Suppressor macrophage treated with lipopolysaccharide for 4 hours (primary cell): ENCODE data around the gene TIAM2.
A peak's percentile ranks its signal among the peaks of the same experiment; 100 is the strongest.
"Not testable (repeated sequence)": the region's sequence is repeated elsewhere in the genome, so short reads cannot be mapped to it uniquely, and the experiment has no call there.

ENCODE experiments used
- DNase-seq: peaks from one replicate; pipeline ENCODE4 v3.0.0-alpha.2; 2020

The TIAM2 gene

DNA sequence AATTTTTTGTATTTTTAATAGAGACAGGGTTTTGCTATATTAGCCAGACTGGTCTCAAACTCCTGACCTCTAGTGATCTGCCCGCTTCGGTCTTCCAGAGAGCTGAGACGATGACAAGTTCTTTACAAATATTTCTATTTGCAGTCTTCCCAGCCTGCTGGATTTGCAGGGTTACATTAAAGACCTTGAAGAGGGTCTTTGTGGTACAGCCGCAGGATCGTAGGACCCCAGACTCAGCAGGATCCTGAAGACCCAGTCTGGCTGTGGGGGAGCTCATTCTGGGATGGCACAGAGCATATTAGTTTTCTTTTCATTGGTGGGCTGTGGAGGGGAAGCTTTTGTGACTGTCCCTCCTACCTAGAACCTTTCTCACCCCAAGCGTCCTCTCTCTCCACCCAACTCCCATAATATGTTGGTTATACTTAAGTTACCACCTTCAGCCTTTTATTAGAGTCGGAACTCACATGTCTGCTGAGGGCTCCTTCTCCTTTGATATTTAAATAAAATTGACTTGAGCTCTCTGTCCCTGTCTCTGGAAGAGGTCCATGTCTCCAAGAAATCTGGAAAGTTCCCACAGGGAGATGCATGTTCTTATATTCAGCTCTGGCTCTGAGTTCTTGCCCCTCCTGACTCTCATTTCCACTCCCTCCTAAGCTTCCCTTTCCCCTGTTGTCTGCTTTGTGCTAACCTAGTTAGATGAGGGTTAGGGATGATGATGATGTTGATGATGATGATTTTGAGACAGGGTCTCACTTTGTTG, 72.0 kb downstream of the TIAM2 start:
- DNase-seq = no peak

DNA sequence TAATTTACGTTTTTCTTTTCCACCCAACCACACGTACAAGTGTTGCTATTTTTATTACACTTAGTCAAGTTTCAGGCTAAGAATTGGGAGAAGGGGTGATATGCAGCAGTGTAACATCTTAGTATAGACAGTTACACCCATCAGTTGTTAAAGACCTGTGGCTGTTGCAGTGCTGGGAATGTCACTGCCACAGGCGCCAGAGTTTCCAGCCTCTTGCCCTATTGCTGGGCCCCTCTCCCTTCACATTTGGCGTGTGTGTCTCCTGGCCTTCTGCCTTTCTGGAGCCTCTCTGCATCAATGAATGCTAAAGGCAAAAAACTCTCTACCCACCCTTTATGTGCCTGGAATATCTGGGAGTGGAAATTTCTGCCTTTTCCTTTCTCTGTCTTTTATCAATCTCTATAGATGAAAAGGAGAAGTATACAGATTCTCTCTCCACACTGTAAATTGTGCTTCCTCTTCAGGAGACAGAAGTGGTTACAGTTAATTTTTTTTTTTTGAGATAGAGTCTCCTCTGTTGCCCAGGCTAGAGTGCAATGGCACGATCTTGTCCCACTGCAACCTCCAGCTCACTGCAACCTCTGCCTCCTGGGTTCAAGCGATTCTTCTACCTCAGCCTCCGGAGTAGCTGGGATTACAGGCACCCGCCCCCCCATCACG, 73.0 kb downstream of the TIAM2 start:
- DNase-seq = peak; percentile 8

DNA sequence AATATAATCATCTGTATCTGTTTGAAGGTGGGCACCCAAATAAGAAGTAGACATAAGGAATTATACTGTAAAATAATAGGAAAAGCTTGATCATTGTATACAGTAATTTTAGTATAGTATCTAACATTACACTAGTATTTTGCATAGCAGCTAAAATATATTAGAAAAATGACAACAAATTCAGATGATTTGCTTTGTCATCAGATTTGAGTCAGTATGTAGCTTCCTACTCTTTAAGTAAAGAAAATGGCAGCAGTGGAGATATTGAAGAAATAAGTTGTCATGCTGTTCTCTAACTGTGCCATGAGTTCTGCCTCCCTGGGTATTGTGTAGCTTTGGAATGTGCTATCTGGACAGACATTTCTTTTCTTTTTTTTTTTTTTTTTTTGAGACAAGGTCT, 74.4 kb downstream of the TIAM2 start:
- DNase-seq = no peak

DNA sequence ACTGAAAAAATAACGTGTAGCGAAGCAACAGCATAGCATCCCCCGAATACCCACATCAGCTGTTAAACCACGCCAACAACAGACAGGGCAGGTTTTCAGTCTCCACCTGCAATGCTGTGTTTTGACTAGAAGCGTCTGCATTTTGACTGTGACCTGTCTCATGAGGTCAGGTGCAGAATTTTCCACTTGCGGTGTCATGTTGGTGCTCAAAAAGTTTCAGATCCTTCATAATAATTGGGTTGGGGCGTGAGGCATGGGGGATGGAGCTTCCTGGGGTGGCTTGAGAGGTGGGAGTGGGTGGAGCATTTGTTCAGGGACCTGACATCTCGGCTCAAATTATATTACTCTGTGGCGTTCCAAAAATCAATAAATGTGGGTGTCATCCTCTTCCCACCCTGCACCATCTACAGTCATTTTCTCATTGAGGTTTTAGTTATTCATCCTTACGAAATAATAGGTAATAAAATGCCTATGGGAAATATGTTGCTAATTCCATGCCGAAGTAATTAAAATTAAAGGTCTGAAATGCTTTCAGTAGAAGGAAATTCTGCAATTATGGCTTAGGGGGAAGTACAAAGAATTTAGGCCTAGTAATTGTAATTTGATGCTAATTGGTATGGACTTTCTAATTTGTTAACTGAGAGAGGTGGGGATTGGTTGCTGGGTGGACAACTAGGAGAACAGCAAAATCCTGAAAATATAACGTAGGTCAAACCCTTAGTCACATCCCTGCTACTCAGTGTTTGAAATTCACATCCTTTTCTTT, 81.0 kb downstream of the TIAM2 start:
- no peak for DNase-seq

DNA sequence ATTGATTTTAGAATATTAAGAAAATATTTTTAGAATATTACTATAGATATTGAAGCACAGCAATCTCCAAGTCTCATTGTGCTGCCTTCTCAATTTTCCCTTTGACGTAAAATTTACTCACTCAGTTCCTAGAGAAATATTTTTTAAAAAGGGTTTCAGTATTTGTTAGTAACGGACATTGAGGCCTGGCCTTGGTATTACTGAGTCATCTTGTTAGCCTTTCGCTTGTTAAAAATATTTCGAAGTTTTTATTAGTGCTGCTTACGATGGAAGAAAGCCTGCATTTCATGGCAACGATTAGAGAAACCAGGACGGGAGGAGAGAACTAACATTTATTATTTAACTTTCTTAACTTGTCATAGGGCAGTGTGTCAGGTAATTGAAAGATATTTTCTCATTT, 82.2 kb downstream of the TIAM2 start:
- DNase-seq = no peak

DNA sequence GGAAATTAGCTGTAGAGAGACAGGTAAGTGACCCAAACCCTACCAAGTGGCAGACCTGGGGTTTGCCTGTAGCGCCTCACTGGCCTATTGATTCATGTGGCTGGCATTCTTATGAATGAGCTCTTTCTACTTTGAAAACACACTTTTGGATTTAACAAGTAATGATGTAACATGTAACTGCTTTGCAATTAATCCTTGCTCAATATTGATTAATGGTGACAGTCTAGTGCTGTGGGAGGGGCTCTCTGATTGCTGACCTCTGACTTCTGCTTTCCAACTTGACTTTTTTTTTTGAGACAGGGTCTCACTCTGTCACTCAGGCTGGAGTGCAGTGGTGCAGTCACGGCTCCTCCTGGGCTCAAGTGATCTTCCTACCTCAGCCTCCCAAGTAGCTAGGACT, 82.7 kb downstream of the TIAM2 start:
- no peak for DNase-seq

DNA sequence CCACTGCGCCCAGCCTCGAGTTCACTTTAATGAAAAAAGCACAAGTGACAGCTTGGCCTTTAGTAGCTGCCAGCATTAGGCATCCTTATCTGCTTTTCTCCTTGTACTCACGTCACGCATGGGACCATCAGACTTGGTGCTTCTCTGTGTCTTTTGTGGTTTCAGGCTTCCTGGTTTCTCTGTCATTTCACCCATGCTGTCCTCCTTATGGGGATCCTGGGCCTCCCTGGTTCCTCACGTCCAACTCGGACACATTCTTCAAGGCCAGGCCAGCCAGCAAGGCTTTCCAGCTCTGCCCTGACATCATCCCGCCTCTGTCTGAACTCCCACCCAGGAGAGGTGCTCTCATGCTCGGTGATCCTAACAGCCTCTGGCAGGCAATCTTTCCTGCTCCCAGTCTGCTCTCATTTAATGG, 83.2 kb downstream of the TIAM2 start:
- DNase-seq = peak; percentile 6

DNA sequence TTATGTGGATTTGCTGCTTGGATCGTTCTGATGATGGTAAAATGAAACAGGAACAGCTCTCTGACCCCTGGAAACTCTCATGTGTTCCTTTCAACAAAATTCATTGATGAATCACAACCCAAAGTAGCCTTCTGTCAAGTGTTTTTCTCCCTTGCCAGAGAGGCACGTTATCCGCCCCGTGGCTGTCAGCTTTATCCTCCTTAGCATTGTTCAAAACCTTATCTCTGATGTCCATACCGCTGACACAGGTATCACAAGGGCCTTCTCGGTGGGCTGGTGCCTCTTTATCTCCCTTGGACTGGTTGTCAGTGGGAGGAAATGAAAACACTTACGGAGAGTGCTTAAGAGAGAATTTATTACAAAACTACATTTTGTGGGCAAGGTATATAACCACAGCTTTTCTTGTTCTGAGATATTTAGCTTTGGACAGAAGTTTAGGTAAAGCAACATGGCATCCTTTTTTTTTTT, 84.9 kb downstream of the TIAM2 start:
- peak; percentile 31 for DNase-seq

DNA sequence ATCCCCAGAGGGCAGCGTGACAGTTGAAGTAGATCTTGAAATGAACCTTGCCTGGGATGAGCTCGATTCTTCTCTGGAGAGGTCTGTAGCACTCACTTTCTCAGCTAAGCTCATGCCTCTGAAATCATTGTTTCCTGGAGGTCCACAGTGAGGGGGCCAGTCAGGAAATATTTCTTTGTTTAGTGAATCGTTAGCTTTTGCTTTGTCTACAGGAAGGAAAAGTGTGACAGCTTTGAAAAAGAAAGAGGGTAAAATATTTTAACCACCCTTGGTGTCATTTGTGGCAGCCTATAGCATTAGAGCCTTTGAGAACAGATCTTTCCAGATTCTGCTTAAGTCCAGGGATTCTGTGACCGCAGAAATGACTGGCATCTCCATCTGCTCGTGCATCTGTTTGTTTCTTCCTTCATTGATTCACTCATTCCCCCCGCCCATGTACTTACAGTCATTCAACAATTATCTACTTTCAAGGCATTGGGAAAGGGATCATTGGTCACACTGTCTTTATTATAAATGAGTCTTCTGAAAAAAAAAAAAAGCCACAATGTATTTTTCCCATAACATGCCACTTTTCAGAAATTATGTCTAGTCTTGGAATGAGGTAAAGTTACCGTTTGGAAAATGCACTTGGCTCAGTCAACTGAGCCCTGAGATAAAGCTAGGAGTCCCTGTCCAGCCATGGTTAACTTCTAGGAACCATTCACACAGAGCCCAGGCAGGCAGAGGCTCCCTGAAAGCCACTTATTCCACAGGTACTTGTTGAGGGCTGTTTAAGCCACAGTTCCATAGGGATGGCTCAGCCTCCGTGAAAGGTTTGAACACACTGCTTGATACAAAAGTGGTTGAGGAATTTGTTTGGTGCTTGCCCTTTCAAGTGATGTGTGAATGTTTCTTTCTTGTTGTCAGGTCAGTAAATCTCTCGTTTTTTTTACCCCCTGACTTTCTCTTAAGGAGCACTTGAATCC, 86.0 kb downstream of the TIAM2 start:
- DNase-seq = no peak

DNA sequence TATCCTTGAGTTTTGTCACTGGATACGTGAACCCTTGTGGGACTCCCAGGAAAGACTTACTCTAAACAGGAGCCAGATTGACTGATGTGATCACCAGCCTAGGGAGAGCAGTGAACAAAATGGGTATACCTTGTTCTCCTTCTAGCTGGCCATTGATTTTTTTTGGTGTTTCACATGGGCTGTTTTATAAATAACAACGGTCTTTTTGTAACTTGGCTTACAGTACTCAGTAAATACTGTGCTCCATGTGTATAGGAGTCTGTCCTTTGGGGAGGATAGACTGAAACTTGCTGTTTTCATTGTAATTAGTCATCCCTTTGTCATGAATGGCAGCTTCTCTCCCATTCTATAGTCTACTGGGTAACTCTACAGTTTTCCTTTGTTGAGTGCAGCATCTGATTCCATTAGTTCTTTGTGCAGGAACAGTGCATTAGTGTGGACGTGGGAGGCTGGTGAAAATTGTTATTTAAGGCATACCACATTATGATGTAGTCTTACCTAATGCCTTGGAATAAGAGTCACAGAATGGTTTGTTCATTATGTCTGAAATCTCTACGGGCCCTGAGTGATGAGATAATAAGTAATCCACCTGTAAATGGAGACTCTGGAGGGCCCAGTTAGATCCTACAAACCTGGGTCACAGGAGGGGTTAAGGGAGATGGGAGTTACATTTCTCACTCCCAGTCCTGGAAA, 89.5 kb downstream of the TIAM2 start:
- no peak for DNase-seq

DNA sequence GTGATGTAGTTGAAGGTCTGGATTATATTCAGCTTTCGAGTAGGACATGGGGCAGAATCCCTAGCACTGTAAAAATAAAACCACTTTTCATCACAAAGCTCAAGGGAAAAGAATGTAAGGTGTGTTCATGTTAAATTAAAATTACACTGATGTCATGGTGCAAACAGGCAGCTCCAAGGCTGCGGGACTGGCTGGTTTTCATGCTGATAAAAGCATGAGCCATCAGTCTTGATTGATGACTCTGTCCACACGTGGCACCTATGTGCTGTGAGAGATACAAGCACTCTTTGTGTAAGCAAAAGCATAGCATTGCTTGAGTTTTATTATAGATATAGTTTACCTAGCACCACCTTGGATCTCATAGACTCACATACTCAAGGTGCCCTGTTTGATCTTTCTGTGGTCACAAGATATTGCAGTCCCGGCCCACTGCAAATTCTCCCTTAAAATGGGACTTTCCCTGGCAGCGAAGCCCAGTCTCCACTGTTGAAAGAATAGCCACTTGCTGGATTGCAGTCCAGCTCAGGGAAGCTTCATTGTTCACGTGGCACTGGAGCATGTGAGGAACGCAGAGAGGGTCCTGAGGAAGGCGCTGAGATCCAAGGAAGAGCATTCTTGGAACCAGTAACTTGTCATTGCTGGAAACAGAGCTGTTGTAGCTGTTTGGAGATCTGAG, 90.6 kb downstream of the TIAM2 start:
- no peak for DNase-seq

DNA sequence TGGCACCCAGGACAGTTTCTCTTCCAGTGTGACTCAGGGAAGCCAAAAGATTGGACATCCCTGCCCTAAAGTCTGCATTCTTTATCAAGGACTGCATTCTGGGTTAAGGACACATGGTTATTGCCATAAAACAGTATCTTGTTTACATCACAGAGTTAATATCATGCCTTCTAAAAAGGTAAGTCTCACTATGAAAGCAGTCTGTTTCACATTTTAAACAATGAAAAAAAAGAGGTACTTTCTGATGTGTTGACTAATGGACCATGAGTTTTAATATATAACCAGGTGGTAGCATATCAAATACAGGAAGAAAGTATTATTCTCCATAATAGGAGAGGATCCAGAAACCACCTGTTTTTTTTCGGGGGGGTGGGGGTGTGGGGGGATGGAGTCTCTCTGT, 93.7 kb downstream of the TIAM2 start:
- no peak for DNase-seq

DNA sequence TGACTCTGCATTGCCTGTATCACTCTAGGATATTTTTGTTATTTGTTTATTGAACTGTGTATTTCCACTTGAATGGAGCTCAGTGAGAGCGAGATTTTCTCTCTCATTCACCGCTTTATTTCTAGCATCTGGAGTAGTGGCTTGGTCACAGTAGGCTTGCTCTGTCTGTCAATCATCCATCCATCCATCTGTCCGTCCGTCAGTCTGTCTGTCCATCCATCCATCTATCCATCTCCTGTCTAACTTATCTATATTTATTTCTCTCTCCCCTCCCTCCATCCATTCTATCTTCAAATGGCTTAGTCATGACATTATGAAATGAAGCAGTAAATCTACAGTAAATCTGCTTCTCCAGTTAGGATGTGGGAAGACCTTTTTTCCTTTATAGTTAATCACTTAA, 94.6 kb downstream of the TIAM2 start:
- DNase-seq = no peak

DNA sequence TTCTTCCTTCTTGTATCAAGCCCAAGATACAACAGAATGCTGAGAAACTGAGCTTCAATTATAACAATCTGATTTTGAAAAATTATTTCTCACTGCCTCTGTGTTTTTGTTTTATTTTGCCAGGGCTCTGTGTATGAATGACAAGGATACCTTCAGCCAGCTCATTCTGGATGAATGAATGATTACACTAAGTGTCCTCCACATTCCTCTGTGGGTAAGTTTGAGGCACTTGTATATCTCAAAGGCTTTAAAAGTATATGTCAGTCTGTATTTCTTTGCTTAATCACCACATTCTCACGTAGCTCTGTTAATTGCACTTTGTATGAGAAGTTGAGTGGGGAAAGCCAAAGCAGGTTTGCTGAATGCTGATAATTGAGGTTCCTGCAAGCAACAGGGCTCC, 95.1 kb downstream of the TIAM2 start:
- no peak for DNase-seq

DNA sequence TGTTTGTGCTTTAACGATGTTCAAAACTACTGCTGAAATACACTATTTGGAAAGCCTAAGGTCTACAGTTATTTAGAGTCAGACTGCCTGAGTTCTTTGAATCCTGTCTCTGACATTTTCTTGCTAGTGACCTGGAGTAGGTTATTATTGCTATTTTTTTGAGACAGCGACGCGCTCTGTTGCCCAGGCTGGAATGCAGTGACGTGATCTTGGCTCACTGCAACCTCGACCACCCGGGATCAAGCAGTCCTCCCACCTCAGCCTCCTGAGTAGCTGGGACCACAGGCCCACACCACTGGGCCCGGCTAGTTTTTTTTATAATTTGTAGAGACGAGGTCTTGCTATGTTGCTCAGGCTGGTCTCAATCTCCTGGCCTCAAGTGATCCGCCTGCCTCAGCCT, 96.6 kb downstream of the TIAM2 start:
- no peak for DNase-seq

DNA sequence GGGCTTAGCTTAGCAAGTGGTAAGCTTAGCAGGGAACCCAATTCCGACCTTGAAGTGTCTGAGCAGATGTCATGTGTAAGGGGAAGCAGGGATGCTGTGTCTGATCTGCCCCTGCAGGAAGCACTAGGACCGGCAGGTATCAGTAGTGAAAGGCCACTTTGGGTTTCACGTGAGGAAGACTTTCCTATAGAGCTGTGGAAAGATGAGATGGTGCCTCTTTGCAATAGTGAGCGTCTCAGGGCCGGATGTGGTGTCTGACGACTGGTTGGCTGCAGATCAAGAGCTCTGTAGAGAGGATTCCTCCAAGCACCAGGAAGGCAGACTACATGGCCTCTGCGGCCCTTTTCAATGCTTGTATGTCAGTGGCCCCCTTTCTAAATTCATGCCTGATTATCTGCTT, 98.3 kb downstream of the TIAM2 start:
- no peak for DNase-seq

DNA sequence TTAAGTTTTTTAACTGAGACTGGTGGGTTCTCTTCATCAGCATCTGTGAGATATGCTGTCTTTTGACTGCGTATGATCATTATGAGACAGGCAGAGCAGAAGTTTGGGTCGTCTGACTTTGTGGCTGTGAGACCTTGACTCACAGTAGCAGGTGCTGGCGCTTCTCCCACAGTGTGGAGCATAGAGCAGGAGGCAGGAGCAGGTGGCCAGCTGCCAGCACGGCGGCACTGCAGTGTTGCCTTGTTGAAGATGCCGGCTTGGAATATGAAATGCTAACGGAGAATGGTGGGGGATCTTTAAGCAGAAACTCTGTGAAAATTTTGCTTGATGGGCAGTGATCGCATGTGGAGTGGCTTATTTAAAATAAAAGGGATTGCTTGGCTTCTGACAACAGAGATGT, 105.0 kb downstream of the TIAM2 start:
- no peak for DNase-seq

DNA sequence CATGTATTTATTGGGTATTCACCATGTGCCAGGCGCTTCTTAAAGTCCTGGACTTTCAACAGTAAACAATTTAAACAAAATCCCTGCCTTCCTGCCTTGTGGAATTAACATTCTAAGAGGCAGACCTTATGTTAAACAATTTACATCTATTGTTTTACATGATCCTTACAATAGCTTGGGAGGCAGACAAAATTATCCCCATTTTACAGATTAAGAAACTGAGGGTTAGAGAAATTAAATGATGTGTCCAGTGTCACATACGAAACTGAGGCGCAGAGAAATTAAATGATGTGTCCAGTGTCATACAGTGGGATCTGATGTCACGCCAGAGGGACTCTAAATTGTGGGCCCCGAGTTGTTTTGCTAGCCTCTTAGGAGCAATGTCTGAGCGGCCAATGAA, 105.5 kb downstream of the TIAM2 start:
- DNase-seq = no peak

DNA sequence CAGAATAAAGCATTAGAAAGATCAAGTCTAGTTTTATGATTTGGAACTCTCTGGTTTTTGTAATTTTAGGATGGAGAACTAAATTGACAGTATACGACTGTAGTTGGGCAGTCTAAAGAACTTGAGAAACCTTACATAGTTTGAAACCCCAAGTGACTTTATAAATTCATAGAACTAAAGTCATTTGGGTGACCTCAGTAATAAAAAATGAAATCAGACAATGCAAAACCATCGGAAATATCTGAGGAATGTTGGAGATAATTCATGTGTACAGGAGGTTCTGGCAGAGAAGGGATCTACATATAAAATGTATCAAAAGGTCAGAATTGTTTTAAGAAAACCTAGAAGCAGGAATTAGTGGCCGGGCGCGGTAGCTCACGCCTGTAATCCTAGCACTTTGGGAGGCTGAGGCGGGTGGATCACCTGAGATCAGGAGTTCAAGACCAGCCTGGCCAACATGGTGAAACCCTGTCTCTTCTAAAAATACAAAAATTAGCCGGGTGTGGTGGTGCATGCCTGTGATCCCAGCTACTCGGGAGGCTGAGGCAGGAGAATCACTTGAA, 108.0 kb downstream of the TIAM2 start:
- not testable (repeated sequence) for DNase-seq

DNA sequence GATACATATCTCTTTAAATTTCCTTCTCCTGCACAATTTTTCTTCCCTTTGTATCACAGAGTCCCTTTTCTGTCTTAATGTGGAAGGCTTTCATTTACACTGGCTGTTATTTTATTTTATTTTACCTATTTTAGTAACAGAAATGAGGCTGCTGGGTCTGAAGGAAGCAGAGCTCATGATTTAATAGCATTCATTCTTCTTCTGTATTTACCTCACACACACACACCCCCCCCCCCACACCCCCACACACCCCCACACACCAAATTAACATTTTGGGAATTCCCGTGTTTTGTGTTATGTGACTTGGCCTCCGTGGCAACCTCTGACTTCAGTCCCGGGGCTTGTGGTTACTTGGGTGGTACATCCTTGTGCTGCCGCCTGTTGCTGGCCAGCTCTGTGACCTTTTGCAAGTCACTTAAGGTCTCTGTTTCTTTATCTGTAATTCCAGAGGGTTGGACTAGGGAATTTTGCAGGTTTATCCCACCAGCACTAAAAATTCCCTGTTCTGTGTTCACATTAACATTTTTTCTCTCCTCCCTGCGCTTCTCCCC, 108.8 kb downstream of the TIAM2 start:
- peak; percentile 16 for DNase-seq
